ENCODE measurements around the gene MKKS.

GRCh38 chr20:10362674-10363073 lies 71.3 kb downstream of the MKKS start:
- no peak for TF ChIP-seq CTCF (IDR thresholded peaks at IDR 0.05)
- TF ChIP-seq POLR2A (IDR thresholded peaks at IDR 0.05) = no peak
